Spleen (tissue), 7 donors: ENCODE results near the gene MEGF9.
A peak's percentile ranks its signal among the peaks of the same experiment; 100 is the strongest.

Source experiments
- POLR2AphosphoS5 ChIP-seq, 3 donors: sonication (generic); formaldehyde crosslinking; IDR thresholded peaks; one replicate each; pipeline ENCODE4 v1.5.1; 2017; ENCODE audit warnings: antibody characterized with exemption in 3 of 3
- TF ChIP-seq, protein P1 (sequence below), 11 experiments: fragments of 200-600 bp in 7 of 11; fragments of 450-650 bp in 4 of 11; sonication (generic) in 4 of 11; IDR thresholded peaks in 8 of 11; conservative IDR thresholded peaks in 3 of 11; 1 replicate in 7 of 11; 2 replicates in 4 of 11; pipeline versions ENCODE4 v1.4.0 to v1.8.0; 2016 to 2021; ENCODE audit warnings: antibody characterized with exemption in 11 of 11, inconsistent platforms in 4 of 11, mild to moderate bottlenecking in 1 of 11
- donor health status: DM: no; HTN: no; CAD: no; lungs with moderate emphysema.
- donor health status: DM: no; HTN: no; CAD: no.
- donor health status: DM: no; HTN: no; CAD: no.

- no peak for TF ChIP-seq POLR2AphosphoS5 (IDR thresholded peaks at IDR 0.05)
- TF ChIP-seq, protein P1, sequence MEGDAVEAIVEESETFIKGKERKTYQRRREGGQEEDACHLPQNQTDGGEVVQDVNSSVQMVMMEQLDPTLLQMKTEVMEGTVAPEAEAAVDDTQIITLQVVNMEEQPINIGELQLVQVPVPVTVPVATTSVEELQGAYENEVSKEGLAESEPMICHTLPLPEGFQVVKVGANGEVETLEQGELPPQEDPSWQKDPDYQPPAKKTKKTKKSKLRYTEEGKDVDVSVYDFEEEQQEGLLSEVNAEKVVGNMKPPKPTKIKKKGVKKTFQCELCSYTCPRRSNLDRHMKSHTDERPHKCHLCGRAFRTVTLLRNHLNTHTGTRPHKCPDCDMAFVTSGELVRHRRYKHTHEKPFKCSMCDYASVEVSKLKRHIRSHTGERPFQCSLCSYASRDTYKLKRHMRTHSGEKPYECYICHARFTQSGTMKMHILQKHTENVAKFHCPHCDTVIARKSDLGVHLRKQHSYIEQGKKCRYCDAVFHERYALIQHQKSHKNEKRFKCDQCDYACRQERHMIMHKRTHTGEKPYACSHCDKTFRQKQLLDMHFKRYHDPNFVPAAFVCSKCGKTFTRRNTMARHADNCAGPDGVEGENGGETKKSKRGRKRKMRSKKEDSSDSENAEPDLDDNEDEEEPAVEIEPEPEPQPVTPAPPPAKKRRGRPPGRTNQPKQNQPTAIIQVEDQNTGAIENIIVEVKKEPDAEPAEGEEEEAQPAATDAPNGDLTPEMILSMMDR (IDR thresholded peaks at IDR 0.05 in 8 of 11, conservative IDR thresholded peaks at IDR 0.05 in 3 of 11) = peak in 8 of 11 experiments; percentile 10 to 51 (median 35)
Measured at GRCh38 chr9:120713257-120714087, 798 bp downstream of the MEGF9 start.
